Measurements from ENCODE around the gene MINDY4B. TPM values are rescaled to one million over a fixed set of nuclear protein-coding genes. Genes with fewer than 3 reads are reported as not detected.

The MINDY4B gene
- total RNA-seq, 1 donor from 2014 or later, result not detected

GRCh38 chr3:150828997-150829396 lies 76.2 kb downstream of the MINDY4B start:
- H3K27me3 ChIP-seq (ENCODE audit: control insufficient read depth, insufficient read depth, low read length), result no peaks in the 10 kb centered on the region
- no peak for TF ChIP-seq CTCF (IDR thresholded peaks at IDR 0.05; ENCODE audit: insufficient read depth, low read length, poor library complexity, severe bottlenecking)
- H3K36me3 ChIP-seq (ENCODE audit: control insufficient read depth, insufficient read depth, low read length), result no peaks in the 10 kb centered on the region
- no peak overlapping the region for H3K4me3 ChIP-seq (ENCODE audit: low read depth, low read length)
- DNase-seq (ENCODE audit: low read depth), result no peak

GRCh38 chr3:150828261-150828660 lies 77.0 kb downstream of the MINDY4B start:
- no peaks in the 10 kb centered on the region for H3K27me3 ChIP-seq (ENCODE audit: control insufficient read depth, insufficient read depth, low read length)
- H3K36me3 ChIP-seq (ENCODE audit: control insufficient read depth, insufficient read depth, low read length), result no peaks in the 10 kb centered on the region
- no peak for TF ChIP-seq CTCF (IDR thresholded peaks at IDR 0.05; ENCODE audit: insufficient read depth, low read length, poor library complexity, severe bottlenecking)

GRCh38 chr3:150826466-150827282 lies 78.6 kb downstream of the MINDY4B start:
- H3K4me3 ChIP-seq (ENCODE audit: low read depth, low read length), result no peak overlapping the region
- no peak for DNase-seq (ENCODE audit: low read depth)
- H3K27me3 ChIP-seq (ENCODE audit: control insufficient read depth, insufficient read depth, low read length), result no peaks in the 10 kb centered on the region
- H3K36me3 ChIP-seq (ENCODE audit: control insufficient read depth, insufficient read depth, low read length), result no peaks in the 10 kb centered on the region
- no peak for TF ChIP-seq CTCF (IDR thresholded peaks at IDR 0.05; ENCODE audit: insufficient read depth, low read length, poor library complexity, severe bottlenecking)

More at GRCh38 chr3:150828261-150828660, 77.0 kb downstream of the MINDY4B start:
- no peak for DNase-seq (ENCODE audit: low read depth)
- H3K4me3 ChIP-seq (ENCODE audit: low read depth, low read length), result no peak overlapping the region

GRCh38 chr3:150825916-150826377 lies 79.3 kb downstream of the MINDY4B start:
- TF ChIP-seq CTCF (IDR thresholded peaks at IDR 0.05; ENCODE audit: insufficient read depth, low read length, poor library complexity, severe bottlenecking), result no peak
- DNase-seq (ENCODE audit: low read depth), result no peak
- H3K4me3 ChIP-seq (ENCODE audit: low read depth, low read length), result no peak overlapping the region

GRCh38 chr3:150825192-150825915 lies 79.9 kb downstream of the MINDY4B start:
- TF ChIP-seq CTCF (IDR thresholded peaks at IDR 0.05; ENCODE audit: insufficient read depth, low read length, poor library complexity, severe bottlenecking), result no peak
- H3K36me3 ChIP-seq (ENCODE audit: control insufficient read depth, insufficient read depth, low read length), result no peaks in the 10 kb centered on the region
- DNase-seq (ENCODE audit: low read depth), result no peak

More at GRCh38 chr3:150825916-150826377, 79.3 kb downstream of the MINDY4B start:
- no peaks in the 10 kb centered on the region for H3K27me3 ChIP-seq (ENCODE audit: control insufficient read depth, insufficient read depth, low read length)
- H3K36me3 ChIP-seq (ENCODE audit: control insufficient read depth, insufficient read depth, low read length), result no peaks in the 10 kb centered on the region

More at GRCh38 chr3:150825192-150825915, 79.9 kb downstream of the MINDY4B start:
- Histone ChIP-seq H3K27me3 (ENCODE audit: control insufficient read depth, insufficient read depth, low read length) (no peaks in the 10 kb centered on the region), H3K4me3 (ENCODE audit: low read depth, low read length) (no peak overlapping the region)

Data from kidney epithelial cell (primary cell).